Tibial nerve (tissue), 4 donors: ENCODE measurements around the gene SURF4.

Experiments used
- EP300 ChIP-seq, 2 donors: sonication (generic); formaldehyde crosslinking; IDR thresholded peaks; one replicate each; pipeline ENCODE4 v1.6.1; 2017; ENCODE audit warnings: antibody characterized with exemption in 2 of 2, mild to moderate bottlenecking in 1 of 2
- POLR2A ChIP-seq, 2 donors: fragments of 450-650 bp; IDR thresholded peaks; one replicate each; pipeline ENCODE4 v1.6.1; 2017; ENCODE audit warnings: antibody characterized with exemption in 2 of 2, mild to moderate bottlenecking in 2 of 2, moderate library complexity in 2 of 2
- TF ChIP-seq, protein P1 (sequence below), 5 experiments: fragments of 200-600 bp in 3 of 5; fragments of 450-650 bp in 2 of 5; sonication (generic) in 3 of 5; IDR thresholded peaks; one replicate each; pipeline ENCODE4 v1.5.1; 2016 to 2019; ENCODE audit warnings: antibody characterized with exemption in 5 of 5, mild to moderate bottlenecking in 3 of 5, moderate library complexity in 2 of 5

DNA sequence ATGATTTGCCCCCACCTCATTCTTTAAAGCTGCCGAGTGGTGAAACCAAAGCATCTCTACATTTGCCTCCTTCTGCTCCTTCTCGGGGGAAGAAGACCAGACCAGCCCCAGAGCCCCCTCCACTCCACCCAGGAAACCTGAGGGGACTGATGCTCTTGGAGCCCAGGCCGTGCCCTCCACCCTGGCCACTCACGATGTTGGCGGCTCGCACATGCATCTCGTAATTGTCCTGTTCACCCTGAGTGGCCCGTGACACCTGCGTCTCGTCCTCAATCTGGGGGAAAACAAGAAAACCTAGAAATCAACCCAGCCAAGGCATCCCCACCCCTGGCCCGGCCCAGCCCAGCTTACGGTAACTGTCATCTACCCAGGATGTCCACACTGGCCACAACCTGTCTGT lies 30.9 kb downstream of the SURF4 start:
- no peak for TF ChIP-seq EP300 (IDR thresholded peaks at IDR 0.05)
- TF ChIP-seq, protein P1, sequence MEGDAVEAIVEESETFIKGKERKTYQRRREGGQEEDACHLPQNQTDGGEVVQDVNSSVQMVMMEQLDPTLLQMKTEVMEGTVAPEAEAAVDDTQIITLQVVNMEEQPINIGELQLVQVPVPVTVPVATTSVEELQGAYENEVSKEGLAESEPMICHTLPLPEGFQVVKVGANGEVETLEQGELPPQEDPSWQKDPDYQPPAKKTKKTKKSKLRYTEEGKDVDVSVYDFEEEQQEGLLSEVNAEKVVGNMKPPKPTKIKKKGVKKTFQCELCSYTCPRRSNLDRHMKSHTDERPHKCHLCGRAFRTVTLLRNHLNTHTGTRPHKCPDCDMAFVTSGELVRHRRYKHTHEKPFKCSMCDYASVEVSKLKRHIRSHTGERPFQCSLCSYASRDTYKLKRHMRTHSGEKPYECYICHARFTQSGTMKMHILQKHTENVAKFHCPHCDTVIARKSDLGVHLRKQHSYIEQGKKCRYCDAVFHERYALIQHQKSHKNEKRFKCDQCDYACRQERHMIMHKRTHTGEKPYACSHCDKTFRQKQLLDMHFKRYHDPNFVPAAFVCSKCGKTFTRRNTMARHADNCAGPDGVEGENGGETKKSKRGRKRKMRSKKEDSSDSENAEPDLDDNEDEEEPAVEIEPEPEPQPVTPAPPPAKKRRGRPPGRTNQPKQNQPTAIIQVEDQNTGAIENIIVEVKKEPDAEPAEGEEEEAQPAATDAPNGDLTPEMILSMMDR (IDR thresholded peaks at IDR 0.05) = no peak
- no peak for TF ChIP-seq POLR2A (IDR thresholded peaks at IDR 0.05)
